HPDE6-E6E7 (cell line): Measurements from ENCODE around the gene TAF15.
A peak's percentile ranks its signal among the peaks of the same experiment; 100 is the strongest.

Experiments used
- DNase-seq: peaks from one replicate; pipeline ENCODE4 v3.0.0; 2011; ENCODE audit warnings: missing footprints; ENCODE audit errors: extremely low spot score

Gene TAF15

GRCh38 chr17:35808962-35809854, at the start of gene TAF15:
TAF15 (plus strand) TSS chr17:35809484; CDS start chr17:35809570, 86 bp downstream.
- DNase-seq: peak; percentile 93

GRCh38 chr17:35760587-35760986, 48.7 kb upstream of the TAF15 start, which contains the start of gene C17orf50:
C17orf50 (plus strand) TSS chr17:35760887; CDS start chr17:35760942, 55 bp downstream.
- no peak for DNase-seq

GRCh38 chr17:35761601-35762000, 47.7 kb upstream of the TAF15 start:
- DNase-seq: no peak

- no peak for DNase-seq
Measured at GRCh38 chr17:35763767-35764122, 45.5 kb upstream of the TAF15 start.

- DNase-seq: peak; percentile 81
Measured at GRCh38 chr17:35764123-35764991, 44.9 kb upstream of the TAF15 start.

- no peak for DNase-seq
Measured at GRCh38 chr17:35765086-35765710, 44.1 kb upstream of the TAF15 start.

GRCh38 chr17:35765756-35766488, 43.4 kb upstream of the TAF15 start:
- no peak for DNase-seq

GRCh38 chr17:35766489-35766877, 42.8 kb upstream of the TAF15 start:
- no peak for DNase-seq

GRCh38 chr17:35766903-35767510, 42.3 kb upstream of the TAF15 start:
- no peak for DNase-seq

GRCh38 chr17:35768797-35769196, 40.5 kb upstream of the TAF15 start:
- DNase-seq: no peak

GRCh38 chr17:35769895-35770486, 39.3 kb upstream of the TAF15 start:
- no peak for DNase-seq

- DNase-seq: no peak
Measured at GRCh38 chr17:35773129-35773528, 36.2 kb upstream of the TAF15 start.

- DNase-seq: no peak
Measured at GRCh38 chr17:35773679-35774425, 35.4 kb upstream of the TAF15 start.

GRCh38 chr17:35774499-35774898, 34.8 kb upstream of the TAF15 start:
- no peak for DNase-seq

GRCh38 chr17:35775039-35775438, 34.2 kb upstream of the TAF15 start:
- no peak for DNase-seq

GRCh38 chr17:35775583-35775982, 33.7 kb upstream of the TAF15 start:
- no peak for DNase-seq

- DNase-seq: no peak
Measured at GRCh38 chr17:35778641-35779196, 30.6 kb upstream of the TAF15 start.

- DNase-seq: no peak
Measured at GRCh38 chr17:35780950-35781349, 28.3 kb upstream of the TAF15 start.

- DNase-seq: peak; percentile 92
Measured at GRCh38 chr17:35784895-35785294, 24.4 kb upstream of the TAF15 start.
